Measurements from ENCODE around the gene CCDC87.

GRCh38 chr11:66580803-66581202 is 12.1 kb downstream of the CCDC87 start:
- TF ChIP-seq, protein P1, sequence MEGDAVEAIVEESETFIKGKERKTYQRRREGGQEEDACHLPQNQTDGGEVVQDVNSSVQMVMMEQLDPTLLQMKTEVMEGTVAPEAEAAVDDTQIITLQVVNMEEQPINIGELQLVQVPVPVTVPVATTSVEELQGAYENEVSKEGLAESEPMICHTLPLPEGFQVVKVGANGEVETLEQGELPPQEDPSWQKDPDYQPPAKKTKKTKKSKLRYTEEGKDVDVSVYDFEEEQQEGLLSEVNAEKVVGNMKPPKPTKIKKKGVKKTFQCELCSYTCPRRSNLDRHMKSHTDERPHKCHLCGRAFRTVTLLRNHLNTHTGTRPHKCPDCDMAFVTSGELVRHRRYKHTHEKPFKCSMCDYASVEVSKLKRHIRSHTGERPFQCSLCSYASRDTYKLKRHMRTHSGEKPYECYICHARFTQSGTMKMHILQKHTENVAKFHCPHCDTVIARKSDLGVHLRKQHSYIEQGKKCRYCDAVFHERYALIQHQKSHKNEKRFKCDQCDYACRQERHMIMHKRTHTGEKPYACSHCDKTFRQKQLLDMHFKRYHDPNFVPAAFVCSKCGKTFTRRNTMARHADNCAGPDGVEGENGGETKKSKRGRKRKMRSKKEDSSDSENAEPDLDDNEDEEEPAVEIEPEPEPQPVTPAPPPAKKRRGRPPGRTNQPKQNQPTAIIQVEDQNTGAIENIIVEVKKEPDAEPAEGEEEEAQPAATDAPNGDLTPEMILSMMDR (IDR thresholded peaks at IDR 0.05) = no peak
- TF ChIP-seq POLR2A (IDR thresholded peaks at IDR 0.05) = no peak

All from Peyer's patch (tissue), 4 donors.